HCT116 (cell line): ENCODE measurements around the gene CTTNBP2.

Experiments
- CTCF ChIP-seq, 3 experiments: fragments of 200-600 bp in 1 of 3; sonication (generic) in 1 of 3; IDR thresholded peaks in 2 of 3; conservative IDR thresholded peaks in 1 of 3; 2 replicates each; pipeline ENCODE4 v1.5.1; 2012 to 2017; ENCODE audit warnings: low read depth in 2 of 3, low read length in 2 of 3, antibody characterized with exemption in 1 of 3, borderline replicate concordance in 1 of 3, control low read depth in 1 of 3, mild to moderate bottlenecking in 1 of 3, mixed read lengths in 1 of 3, mixed run types in 1 of 3, moderate library complexity in 1 of 3; ENCODE audit not compliant: insufficient read depth in 1 of 3
- ELF1 ChIP-seq: IDR thresholded peaks from 2 replicates; pipeline ENCODE4 v1.6.1; 2012; ENCODE audit warnings: low read depth, borderline replicate concordance
- EZH2 ChIP-seq: fragments of 200-600 bp; sonication (generic); IDR thresholded peaks from 2 replicates; pipeline ENCODE4 v1.6.1; 2017; ENCODE audit warnings: antibody characterized with exemption, mixed run types
- FOSL1 ChIP-seq: IDR thresholded peaks from 2 replicates; pipeline ENCODE4 v1.6.1; 2012; ENCODE audit warnings: low read depth
- JUND ChIP-seq: IDR thresholded peaks from 2 replicates; pipeline ENCODE4 v1.6.1; 2012
- POLR2A ChIP-seq: IDR thresholded peaks from 2 replicates; pipeline ENCODE4 v1.7.0; 2011; ENCODE audit warnings: borderline replicate concordance; ENCODE audit not compliant: insufficient read depth, insufficient read length; ENCODE audit errors: extremely low read depth
- POLR2AphosphoS5 ChIP-seq: IDR thresholded peaks from 2 replicates; pipeline ENCODE4 v1.6.1; 2011; ENCODE audit warnings: mild to moderate bottlenecking, low read depth, low read length, moderate library complexity
- RAD21 ChIP-seq: IDR thresholded peaks from 2 replicates; pipeline ENCODE4 v1.6.1; 2012; ENCODE audit warnings: low read depth, mild to moderate bottlenecking
- ZFX ChIP-seq: fragments of 450-650 bp; IDR thresholded peaks from 2 replicates; pipeline ENCODE4 v1.6.1; 2017
- ZNF274 ChIP-seq: fragments of 200-500 bp; sonication (Bioruptor generic); IDR thresholded peaks from 2 replicates; pipeline ENCODE4 v1.6.1; 2014; ENCODE audit warnings: mild to moderate bottlenecking, low read depth, low read length, inconsistent platforms
- TF ChIP-seq, protein P1 (sequence below): IDR thresholded peaks from 2 replicates; pipeline ENCODE4 v1.6.1; 2012

- TF ChIP-seq CTCF (IDR thresholded peaks at IDR 0.05 in 2 of 3, conservative IDR thresholded peaks at IDR 0.05 in 1 of 3; ENCODE audit: borderline replicate concordance in 1 of 3, insufficient read depth in 1 of 3, low read depth in 2 of 3, low read length in 2 of 3) (no peak), POLR2A (no peak), JUND (peak; percentile 41), FOSL1 (peak; percentile 31; the same call in 1 of the 2 replicates), ZFX (no peak), ZNF274 (no peak), EZH2 (no peak), POLR2AphosphoS5 (no peak), RAD21 (no peak), ELF1 (no peak)
- TF ChIP-seq, protein P1, sequence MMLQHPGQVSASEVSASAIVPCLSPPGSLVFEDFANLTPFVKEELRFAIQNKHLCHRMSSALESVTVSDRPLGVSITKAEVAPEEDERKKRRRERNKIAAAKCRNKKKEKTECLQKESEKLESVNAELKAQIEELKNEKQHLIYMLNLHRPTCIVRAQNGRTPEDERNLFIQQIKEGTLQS = no peak
Measured at GRCh38 chr7:117827862-117828261, 45.4 kb downstream of the CTTNBP2 start.
